ENCODE data around the gene GAS1.
A peak's percentile ranks its signal among the peaks of the same experiment; 100 is the strongest.

GAS1 gene

DNA sequence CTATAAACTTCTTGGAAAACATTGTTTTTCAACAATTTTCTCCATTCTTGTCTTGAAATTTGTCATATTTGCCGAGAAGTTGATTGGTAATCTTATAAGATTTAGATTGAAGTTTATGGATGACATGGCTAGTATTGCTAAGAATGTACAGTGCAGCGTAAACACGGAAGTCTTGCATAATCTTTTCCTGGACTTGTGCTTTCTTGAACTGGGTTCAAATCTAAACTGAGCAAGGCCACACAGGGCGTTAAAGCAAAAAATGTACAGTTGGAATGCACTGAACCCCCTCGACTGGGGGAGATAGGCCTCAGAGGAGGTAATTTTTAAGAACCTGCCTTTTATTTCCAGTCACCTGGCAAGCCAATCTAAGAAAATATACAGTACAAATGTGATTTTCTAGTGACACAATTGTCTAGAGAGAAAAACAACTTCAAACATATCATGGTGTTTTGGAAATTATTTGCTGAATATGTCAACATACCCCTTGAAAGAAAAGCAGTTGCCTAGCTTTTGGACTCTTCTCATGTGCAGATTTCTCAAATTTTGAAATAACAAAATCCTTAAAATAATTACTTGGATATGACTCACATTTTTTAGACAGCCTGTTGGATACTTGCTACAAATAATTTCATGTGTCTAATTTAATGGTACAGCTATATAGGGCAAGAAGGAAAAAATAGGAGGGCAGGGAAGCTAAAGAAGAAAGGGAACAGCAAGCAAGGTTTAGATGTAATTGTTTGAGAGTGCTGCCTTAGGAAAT lies 18.5 kb upstream of the GAS1 start:
- no peak for DNase-seq (ENCODE audit: low read depth in 1 of 2, low spot score in 1 of 2)

DNA sequence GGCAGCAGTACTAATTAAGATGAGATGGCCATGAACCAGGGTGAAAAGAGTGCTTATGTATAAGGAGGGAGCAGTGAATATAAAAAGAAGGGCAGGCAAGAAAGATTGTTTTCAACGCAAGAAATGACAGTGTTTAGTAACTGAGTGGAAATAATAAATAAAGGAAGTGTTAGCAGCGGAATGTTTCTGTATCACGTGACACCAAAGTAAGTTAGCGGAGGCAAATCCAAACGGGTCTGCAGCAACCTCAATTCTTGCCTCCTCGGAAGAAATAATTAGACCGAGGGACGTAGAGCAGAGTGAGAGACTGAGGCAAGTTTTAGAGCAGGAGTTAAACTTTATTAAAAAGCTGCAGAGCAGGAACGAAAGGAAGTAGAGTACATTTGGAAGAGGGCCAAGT lies 15.4 kb upstream of the GAS1 start:
- no peak for DNase-seq (ENCODE audit: low read depth in 1 of 2, low spot score in 1 of 2)

DNA sequence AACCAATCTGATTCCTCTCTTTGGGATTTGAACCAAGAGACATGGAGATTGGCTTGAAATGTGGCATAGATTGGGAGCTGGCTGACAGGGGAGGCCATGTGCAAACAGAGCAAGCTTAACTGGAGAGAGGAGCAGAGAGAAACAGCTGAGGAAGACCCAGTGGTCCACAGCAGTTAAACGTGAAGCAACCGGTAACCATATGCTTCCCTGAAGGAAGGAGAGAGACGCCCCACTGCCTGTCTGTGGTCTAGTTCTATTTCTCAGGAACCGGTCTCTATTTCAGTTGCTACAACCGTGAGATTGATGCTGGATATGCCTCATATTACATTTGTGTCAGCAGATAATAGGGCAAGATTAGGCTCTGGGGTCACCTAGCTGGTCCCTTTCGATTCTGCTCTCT lies 13.6 kb upstream of the GAS1 start:
- DNase-seq (ENCODE audit: low read depth in 1 of 2, low spot score in 1 of 2): no peak

DNA sequence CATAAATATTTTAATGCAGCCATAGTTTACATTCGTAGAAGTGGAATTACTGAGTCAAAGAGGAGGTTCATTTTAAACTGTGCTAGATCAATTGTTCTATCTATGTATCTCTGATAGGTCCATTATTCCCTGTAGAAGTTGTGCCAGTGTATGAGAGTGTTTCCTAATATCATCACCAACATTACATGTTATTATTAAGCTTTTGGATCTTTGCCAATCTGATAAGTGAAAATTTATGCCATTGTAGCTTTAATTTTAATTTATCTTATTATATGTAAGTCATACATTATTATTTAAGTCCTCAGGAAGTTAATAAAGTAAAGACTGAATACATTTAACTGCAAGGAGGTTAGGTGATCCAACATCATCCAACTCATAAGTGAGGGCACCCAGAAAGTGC lies 10.9 kb upstream of the GAS1 start:
- DNase-seq (ENCODE audit: low read depth in 1 of 2, low spot score in 1 of 2): no peak

DNA sequence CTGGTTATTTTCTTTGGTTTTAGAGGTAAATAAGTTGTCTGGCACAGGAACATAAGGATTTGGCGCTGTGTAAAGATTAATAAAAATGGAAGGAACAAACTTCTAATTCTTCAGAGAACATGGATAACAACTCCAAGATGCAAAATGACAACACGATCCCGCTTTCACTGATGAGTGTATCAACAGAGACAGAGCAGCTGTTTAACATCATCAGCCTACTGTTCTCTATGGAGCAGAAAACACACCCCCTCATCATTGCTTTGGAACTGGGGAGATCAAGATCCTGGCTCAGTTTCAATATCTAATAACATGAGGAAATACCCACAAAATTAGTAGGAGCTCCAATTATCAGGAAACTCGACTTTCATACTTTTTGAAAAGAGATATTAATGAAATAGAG lies 8.3 kb upstream of the GAS1 start:
- no peak for DNase-seq (ENCODE audit: low read depth in 1 of 2, low spot score in 1 of 2)

DNA sequence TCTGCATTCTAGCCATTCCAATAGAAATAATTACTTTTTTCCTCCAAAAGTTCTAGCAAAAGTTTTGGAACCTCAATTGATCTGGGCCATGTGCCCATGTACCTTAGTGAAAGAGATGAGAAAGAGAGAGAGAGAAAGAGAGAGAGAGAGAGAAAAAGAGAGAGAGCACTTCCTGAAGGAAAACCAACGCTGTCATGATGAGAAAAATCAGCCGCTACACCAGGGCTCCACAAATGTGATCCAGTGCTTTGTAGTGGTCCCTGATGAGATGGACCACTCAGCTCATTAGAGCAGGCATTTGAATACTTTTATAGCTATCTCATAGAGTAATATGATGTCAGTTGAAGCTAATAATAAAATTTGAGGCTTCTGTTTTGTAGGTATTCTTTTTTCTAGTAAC lies 7.7 kb upstream of the GAS1 start:
- no peak for DNase-seq (ENCODE audit: low read depth in 1 of 2, low spot score in 1 of 2)

DNA sequence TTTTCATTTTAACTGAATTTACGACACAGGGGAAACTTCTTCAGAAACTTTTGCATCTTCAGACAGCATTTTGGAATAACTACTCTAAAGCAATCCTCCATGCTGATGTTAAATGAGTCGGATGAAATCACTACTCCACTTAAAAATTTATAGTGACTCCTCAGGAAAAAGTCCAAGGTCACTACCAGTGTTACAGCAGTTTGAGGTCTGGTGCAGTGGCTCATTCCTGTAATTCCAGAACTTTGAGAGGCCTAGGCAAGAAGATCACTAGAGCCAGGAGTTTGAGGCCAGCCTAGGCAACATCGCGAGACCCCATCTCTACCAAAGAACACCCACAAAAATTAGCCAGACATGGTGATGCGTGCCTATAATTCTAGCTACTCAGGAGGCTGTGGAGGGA lies 5.9 kb upstream of the GAS1 start:
- no peak for DNase-seq (ENCODE audit: low read depth in 1 of 2, low spot score in 1 of 2)

DNA sequence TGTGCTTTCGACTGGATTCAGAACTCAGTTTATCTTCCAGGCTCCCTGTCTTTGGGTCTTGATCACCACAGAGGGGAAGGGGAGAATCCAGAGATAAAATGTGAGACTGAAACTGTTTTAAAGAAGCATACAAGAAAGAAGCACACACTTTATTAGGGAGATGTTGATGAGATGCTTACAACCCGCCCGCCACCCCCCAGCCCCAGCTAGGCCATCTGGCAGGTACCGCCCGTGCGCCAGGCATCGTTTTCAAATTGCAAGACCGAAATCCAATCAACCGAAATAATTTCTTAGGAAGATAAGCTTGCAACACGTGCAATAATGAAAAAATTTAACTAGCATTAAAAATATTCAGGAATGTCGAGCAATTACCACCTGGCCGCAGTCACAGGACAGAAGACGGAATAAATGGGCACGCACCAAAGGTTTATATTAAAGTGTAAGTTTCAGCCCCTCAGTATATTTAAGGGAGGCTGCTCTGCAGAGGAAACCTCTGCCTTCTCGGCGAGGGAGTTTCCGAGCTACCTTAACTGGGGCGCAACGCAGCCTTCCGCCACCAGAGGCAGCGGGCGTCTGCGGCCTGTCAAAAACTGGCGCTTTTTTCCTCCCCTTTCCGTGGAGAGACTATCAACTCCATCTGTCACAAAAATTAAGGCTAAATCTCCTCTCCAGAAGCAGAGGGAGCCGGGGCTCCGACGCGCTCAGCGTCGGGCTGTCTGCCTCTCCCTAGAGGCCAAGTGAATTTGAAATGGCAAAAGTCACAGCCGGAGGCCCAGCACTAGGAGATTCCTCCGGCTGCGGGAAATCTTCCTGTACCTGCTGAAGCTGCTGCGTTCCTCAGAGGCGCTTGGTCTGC lies 996 bp upstream of the GAS1 start:
- DNase-seq (ENCODE audit: low read depth in 1 of 2, low spot score in 1 of 2): peak; percentile 44 to 64

DNA sequence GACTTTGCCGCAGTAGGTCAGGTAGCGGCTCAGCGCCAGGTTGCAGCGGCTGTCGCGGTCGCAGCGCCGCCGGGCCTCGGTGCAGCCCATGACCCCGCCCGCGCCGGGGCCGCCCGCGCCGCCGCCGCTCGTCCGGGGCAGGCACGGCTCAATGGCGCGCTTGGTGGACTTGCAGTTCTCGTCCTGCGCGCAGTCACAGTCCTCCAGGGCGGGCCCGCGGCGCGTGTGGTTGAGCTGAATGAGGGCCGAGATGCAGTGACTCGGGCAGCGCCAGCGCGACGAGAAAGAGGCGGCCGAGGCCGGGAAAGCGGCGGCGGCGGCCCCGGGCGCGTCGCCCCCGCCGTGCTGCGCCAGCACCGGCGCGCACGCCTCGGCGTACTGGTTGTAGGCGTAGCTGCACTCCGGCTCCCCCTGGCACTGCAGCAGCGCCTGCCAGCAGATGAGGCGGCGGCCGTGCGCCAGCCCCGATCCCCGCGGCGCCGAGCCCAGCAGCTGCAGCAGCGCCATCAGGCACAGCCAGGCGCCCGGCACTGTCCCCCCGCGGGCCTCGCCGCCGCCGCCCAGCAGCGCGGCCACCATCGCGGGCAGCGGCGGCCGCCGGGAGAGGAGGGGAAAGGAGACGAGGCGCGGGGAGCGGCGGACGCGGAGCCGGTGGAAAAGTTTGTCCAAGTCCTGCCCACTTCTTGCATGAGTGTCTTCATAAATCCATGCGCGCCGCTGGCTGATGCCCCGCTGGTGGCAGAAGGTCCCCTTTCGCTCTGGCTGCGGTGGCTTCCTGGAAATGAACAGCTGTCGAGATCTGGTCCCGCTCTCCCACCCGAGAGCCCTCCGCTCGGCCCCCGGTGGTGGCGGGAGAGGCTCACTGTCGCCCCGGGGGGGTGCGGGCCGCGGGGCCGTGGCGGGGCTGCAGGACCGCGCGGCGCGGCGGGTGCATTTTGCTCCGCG lies 833 bp downstream of the GAS1 start:
- peak; percentile 27 to 36 for DNase-seq (ENCODE audit: low read depth in 1 of 2, low spot score in 1 of 2)

DNA sequence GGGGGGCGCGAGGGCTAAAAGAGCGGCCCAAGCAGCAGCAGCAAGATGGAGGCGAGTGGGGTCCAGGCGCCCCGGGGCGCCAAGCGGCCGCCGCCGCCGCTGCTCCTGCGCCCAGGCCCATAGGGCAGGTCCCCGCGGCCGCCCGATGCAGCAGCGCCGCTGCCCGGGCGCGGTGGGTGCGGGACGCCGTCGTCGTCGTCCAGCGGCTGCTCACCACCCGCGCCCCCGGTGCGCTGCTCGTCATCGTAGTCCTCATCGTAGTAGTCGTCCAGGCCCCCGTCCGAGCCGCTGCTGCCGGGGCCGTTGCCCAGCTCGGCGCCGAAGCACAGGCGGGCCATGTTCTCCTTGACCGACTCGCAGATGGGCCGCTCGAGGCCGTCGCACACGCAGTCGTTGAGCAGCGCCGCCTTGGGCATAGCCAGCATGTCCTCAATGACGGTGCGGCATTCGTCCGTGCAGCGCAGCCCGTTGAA lies 1.5 kb downstream of the GAS1 start:
- peak in 1 of 2 donors; percentile 9 for DNase-seq (ENCODE audit: low read depth in 1 of 2, low spot score in 1 of 2)

DNA sequence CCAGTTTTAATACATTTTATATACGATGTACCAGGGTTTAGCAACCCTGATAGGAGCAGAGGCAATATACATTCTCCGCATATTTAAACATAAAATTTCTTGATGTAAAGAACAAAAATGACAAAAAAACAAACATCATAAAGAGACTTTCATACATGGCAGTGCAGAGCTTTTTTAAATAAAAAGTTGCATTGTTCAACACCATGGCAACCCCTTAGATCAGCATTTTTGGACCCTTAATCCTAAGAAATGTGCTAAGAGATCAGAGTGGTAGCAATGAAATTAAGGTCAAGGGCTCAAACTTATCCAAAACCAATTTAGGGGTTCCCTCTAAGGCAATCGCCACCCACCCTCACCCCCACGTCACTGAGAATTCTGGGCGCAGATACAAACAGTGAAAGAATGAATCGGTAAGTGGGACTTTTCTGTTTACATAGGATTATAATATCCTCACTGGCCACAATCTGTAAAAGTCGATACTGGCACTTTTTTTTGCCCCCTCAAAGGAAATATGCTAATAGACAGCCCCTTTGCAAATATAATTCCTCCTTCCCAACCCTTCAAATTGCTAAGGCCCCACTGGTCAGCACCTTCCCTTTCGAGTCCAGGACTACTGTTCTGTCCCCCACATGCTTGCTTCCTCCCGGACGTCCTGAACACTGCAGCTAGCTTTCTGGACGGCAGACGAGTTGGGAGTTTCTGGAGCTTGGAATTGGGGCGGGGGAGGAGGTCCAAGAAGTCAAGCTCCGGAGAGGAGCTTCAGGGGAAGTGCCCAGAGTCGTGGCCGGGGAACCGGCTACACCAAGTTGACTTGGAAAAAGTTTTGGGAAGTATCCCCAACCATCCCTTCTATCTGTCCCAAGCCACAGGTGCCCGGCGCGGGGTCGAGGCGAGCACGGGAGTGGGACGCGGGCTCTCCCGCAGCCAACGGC lies 2.2 kb downstream of the GAS1 start:
- no peak for DNase-seq (ENCODE audit: low read depth in 1 of 2, low spot score in 1 of 2)

DNA sequence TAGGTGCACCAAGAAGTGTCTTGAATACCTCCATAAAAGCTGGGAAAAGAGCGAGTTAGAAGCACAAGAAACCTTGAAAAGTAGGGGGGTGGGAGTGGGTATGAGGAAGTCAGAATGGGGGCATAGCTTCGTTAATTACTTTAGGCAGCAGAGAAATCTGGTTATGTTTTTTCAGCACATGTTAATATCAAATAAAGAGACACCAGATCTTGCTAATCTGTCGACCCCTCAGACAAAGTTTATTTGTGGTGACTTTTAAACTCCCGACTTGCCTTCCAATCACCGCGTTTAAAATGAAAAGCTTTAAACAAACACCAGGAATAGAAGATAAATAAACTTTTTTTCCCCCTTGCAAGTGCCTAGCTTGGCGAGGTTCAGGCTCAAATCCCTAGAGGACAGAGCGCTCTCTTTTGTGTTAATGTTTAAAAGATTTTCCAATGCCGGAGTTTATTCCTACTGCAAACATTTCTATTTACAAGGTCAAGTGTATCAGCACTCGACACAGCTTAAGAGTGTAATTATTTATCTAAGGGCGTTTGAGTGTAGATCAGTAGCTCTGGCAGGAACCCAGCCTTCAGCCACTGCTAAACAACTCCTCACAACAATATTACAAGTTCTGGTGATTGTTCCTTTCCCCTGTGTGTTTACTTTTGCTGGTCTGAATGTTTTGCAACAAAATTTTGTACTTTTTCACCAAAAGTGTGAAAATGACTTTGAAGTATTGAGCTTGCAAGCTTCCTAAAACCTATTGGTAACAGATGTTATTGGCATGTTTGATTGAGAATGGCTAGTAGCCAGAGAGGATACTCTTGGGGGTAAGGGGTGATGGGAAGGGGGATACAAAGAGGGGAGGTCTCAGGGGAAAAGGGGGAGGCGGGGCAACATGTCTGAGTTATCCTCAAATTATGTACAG lies 3.8 kb downstream of the GAS1 start:
- DNase-seq (ENCODE audit: low read depth in 1 of 2, low spot score in 1 of 2): no peak

DNA sequence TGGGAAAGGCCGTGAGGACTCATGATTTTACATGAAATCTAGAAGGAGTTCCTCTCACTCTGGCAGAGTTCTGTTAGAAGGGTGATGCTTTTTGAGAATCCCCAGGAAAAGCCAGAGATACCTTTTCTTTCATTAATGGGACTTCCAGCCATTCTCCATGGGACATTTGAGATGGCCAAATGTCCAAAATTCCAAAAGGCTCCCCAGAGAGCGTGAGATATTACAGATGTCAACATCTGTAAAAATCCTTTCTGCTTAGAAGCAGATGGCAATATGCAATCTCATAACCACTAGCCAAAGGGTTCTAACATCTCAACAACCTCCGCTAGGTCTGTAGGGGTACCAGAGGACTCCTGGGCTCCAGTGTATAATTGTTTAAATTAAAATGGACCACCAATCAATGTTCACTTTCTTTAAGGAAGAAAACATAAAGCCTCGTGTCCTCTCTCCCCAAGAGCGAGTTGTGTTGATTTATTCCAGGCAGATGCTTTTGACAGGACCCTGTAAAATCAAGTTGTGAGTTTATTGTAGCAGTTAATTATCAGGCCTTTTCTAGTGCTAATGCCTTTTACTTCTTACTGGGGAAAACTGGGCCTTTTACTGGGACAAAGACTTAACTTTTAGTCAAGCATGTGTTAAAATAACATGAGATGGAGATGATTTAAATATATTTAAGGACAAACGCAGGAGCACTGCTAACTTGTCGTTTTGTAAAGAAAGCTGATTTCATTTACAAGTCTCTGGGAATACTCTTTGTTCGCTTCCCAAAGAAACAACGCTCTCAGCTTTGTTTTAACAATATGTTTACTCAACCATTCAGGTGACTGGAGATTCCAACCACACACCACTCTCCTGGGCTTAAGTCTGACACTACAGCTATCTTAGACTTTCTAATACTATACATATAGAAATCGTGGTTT lies 4.8 kb downstream of the GAS1 start:
- no peak for DNase-seq (ENCODE audit: low read depth in 1 of 2, low spot score in 1 of 2)

DNA sequence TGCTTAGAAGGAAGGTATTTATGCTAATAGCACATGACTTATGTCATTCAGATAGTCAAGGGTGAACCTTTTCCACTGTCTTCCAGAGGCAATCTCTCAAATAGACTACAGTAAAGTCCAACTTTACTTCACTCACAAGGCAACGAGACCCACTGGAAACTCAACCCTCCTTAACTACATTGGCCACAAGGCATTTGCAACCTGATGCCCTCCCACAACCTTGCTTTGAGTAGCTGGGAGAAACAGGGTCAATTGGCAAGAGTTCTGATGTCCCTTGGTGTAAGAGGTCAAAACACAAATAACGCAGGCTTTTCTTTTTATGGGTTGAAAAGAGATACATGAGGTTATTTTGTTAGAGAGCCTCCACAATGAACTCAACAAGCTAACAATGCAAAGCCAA lies 6.1 kb downstream of the GAS1 start:
- DNase-seq (ENCODE audit: low read depth in 1 of 2, low spot score in 1 of 2): no peak

DNA sequence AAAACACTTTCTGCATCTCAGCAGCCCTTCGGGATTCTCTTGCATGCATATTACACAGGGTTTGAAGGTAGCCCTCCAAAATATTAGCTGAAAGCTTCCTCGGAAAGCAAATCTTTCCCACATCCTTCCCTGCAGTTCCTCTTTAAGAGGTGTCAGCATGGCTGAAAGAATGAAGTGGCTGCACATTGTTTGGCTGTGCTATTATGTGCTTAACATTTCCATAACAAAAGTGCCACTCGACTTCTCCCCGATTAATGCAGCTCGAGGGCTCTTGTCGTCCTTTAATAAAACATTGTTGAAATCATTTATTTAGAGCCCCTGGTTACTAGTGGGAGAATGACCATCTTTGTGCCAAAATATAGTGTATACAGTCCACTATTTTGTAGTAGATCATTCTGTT lies 6.5 kb downstream of the GAS1 start:
- no peak for DNase-seq (ENCODE audit: low read depth in 1 of 2, low spot score in 1 of 2)

DNA sequence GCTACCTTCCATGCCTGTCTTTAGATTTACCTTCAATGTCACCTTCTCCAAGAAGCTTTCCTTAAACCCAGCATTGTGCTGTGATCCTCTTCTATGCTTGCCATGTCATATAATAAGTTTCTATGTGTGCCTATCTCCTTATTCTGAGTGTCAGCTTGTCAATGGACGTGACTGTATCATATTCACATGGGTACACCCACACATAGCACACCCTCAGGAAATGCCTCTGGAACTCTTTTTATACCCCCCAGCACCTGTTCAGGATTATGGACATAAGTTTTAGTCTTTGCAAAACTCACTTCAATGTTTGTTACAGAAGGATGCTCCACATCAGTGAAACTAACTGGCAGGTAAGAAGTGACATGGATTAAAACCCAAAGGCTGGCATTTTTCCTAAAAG lies 7.4 kb downstream of the GAS1 start:
- no peak for DNase-seq (ENCODE audit: low read depth in 1 of 2, low spot score in 1 of 2)

DNA sequence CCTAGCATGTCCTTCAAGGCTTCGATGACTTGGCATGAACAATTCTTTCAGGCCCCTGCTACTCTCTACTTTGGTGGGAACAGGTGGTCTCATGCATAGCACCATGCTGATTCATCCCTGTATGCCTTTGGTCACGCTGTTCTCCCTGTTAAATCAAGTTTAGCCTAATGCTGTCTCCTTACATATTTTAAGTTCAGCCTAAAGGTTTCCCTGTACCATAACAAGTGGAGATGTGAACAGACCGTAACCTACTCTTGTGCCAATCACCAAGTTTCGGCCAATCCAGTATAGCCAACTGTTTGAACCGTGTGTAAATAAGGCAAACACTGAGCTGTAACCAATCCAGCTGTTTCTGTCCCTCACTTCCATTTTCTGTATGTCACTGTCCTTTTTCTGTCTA lies 8.0 kb downstream of the GAS1 start:
- DNase-seq (ENCODE audit: low read depth in 1 of 2, low spot score in 1 of 2): no peak

DNA sequence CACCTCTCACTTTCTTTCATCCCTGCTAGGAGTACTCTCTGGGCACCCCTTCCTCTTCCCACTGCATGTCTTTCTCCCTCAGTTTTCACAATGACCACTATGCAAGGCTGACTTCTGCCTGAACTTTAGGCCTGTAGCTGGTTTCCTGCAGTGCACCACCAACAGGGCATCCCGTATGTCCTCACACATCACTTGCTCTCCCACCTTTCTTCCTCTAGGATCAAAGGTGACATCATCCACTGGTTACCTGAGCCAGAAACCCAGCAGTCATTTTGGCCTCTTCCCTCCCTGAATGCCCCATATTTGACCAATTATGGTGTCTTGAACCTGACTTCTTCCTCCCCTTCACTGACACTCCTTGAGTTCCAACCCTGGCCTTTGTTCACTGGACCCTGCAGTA lies 8.5 kb downstream of the GAS1 start:
- DNase-seq (ENCODE audit: low read depth in 1 of 2, low spot score in 1 of 2): no peak
